Stimulated activated CD4-positive, alpha-beta T cell treated with anti-CD3 and anti-CD28 coated beads, Interleukin-4, amount 100 ng/mL, for 4 hours (primary cell): ENCODE results near the gene SLC2A11.

ENCODE experiments used
- DNase-seq, 2 experiments: peaks; one replicate each; pipeline ENCODE4 v3.0.0-alpha.2; 2020

The SLC2A11 gene, protein sequence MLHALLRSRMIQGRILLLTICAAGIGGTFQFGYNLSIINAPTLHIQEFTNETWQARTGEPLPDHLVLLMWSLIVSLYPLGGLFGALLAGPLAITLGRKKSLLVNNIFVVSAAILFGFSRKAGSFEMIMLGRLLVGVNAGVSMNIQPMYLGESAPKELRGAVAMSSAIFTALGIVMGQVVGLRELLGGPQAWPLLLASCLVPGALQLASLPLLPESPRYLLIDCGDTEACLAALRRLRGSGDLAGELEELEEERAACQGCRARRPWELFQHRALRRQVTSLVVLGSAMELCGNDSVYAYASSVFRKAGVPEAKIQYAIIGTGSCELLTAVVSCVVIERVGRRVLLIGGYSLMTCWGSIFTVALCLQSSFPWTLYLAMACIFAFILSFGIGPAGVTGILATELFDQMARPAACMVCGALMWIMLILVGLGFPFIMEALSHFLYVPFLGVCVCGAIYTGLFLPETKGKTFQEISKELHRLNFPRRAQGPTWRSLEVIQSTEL

DNA sequence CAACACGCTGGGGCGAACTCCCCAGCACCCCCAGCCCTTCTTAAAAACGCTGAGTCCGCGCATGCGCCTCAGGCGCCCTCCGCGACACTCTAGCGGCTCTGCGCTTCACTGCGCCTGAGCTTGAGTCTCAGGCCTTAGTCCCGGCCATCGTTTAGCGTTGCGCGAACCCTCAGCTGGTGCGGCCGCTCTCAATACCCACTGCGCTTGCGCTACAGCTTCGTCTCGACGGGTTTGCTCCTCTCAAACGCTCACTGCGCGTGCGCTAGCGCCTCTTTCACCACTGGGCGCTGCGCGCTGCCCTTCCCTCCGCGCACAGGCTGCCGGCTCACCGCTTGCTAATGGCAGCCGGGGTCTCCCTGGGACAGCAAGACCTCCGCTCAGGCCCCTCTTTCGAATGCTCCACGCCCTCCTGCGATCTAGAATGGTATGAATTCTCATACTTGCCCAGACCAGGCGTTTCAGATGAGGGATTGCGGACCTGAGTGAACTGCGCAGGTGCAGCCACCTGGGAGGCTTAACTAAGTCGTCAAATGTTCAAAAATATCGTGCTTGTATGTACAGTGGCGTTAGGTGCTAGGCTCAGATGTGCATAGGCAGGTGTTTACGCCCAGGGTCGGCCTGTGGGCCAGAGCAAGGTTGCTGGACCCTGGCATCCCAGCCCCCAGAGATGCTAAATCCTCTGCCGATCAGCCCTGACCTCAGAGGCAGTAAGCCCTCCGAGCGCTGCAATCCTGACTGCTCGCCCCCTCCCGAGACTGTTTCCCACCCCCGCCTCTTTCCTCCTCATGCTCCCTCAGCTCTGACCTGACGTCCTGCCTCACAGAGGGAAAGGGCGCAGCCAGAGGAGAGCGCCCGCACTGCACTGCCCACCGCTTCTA, at the start of gene SLC2A11:
SLC2A11 (plus strand) TSS at position 270 of the 878 bp plus-strand sequence; CDS start at position 395, 125 bp downstream.
- peak; percentile 91 for DNase-seq

DNA sequence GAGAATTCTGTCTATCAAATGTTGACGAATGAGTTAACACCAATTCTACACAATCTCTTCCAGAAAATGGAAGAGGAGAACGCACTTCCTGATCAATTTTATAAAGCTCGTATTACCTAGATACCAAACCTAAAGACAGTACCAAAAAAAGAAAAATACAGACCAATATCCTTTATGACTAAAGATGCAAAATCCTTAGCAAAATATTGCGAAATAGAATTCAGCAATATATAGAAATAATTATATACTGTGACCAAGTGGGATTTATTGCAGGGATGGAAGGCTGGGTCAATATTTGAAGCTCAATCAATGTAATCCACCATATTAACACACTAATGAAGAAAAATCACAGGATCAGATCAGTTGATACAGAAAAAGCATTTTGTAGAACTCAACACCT, 45.3 kb upstream of the SLC2A11 start:
- no peak for DNase-seq

DNA sequence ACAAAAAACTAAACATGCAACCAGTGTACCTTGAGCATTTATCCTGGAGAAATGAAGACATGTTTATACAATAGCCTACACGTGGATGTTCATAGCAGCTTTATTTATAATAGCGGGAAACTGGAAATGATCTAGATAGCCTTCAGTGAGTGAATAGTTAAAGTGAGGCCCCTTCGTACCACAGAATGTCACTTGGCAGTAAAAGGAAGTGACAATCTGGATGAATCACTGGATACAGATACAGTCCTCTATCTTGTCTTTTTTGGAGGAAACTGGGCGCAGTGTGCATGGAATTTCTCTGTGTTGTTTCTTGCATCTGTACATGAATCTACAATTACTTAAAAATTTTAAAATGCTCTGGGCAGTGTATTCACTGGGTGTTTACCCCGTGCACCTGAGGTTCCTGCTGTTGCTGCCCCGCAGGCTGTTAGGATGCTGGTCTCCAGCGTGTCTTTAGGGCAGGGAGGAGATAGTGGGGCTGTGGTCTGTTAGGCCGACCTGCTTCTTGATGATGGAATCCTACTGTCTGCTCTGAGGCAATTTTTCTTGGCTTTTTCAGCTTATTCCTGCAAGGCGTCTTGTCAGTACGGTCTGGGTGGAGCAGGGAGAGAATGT, 42.0 kb upstream of the SLC2A11 start:
- no peak for DNase-seq

DNA sequence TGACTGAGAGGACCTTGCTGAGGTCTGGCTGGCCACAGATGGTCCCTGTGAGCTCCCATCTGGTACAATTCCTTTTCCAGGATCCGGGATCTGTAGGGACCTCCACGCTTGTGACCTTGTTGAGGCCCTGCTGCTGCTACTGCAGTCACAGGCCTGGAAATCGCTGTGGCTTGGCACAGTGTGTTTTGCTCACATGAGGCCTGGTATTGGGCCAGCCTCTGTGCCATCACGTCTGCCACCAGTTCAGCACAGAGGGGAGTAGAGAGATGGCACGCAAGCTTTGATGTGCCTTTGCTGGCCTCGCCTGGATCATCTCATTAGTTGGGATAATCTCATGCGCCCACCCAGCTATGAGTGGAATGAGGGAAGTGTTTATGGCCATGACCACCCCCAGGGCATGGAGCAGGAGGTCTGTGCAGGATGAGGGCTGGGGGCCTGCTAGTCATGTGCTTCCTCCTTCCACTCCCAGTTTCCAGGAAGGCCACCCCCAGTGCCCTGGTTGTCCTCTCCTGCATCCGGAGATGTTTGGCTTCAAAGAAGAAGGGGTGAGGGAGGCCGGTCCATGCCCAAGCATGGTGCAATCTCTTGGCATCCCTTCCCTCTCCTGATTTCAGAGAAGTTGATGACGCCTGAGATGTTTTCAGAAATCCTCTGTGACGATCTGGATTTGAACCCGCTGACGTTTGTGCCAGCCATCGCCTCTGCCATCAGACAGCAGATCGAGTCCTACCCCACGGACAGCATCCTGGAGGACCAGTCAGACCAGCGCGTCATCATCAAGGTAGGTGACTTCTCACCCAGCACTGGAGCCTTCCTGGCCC, 41.3 kb upstream of the SLC2A11 start:
- DNase-seq = no peak

DNA sequence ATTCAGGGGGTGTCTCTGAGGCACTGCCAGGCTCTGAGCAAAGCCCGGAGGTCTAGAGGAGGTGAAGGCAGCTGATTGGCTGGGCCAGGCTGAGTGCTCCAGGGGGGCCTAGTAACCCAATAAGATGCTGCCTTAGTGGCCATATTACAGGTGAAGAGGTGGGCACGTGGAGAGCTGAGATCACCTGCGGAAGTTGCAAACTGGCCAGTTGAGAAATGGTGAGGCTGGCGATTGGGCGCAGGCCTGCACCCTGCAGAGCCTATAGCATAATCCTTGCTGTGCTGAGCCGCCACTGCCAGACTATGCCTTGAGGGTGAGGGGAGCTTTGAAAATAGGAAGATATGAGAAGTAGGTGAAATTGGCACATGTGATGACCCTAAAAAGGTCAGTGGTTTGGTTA, 40.5 kb upstream of the SLC2A11 start:
- DNase-seq = no peak

DNA sequence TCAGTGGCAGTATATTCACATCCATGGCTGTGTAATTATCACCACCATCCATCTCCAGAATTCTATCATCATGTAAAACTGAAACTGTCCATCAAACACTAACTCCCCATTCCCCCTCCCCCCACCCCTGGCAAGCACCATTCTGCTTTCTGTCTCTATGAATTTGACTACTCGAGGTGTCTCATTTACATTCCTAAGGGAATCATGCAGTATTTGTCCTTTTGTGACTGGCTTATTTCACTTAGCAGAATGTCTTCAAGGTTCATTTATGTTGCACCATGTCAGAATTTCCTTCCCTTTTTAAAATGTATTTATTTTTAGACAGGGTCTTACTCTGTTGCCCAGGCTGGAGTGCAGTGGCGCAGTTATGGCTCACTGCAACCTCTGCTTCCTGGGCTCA, 39.1 kb upstream of the SLC2A11 start:
- no peak for DNase-seq

DNA sequence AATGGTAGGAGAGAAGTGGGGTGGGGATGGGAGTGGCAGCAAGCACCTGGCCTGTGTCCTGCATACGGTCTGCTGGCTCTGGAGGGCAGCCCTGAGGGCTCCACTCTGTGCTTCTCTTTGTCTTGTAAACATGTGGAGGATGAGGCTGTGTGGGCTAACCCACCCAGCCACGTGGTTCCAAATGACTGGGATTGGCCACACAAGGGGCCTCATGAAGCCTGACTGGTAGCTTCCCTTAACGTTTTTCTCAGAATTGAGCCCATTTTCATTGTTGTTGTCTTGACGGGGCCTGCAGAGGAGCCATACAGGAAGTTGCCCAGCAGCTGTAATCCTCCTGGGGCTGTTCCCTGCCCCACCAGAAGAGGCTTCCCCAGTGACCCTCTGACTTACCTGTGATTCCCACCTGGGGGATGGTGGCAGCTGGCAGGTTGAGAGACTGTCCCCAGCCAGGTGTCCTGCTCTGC, 36.9 kb upstream of the SLC2A11 start:
- no peak for DNase-seq

DNA sequence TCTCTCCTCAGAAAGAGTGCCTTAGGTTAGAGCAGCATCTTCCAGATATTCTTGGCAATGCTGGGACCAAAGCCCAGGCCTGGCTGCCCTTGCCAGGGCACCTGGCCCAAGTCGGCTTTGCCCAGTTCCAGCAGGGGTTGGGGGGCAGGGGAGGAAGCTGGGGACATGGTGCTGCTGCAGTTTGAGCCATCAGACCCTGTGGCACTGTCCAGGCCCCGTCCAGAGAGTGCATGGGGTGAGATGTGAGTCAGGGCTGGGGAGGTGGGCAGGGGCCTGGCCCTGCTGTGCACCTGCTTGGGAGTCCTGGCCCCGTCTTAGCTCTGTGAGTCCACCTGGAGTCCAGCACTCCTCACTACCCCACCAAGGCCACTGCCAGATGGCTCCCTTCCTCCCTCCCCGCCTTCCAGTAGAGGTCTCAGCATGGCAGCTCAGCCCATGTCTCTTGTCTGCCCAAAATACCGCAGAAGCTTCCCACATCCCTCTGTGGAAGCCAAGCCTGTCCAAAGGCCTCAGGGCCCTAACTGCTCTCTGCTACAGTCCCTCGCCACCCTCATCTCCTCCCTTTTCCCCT, 35.5 kb upstream of the SLC2A11 start:
- no peak for DNase-seq

DNA sequence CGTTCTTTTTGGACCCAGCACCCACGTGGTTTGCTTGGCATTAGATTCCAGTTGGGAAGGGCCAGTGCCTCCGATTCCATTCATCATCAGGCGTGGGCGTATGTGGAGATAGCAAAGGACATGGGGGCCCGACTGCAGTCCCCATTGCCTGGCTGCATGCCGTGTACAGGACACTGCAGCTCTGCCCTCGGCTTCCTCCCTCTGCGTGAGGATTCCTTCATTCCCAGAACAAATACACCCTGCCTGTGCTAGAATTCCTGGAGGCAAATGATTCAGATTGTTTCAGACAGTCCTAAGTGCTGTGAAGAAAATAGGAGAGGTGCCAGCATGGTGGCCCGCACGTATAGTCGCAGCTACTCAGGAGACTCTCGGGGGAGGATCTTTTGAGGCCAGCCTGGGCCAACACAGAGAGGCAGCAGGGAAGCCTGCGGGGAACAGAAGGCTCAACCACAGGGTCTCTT, 34.3 kb upstream of the SLC2A11 start:
- no peak for DNase-seq

DNA sequence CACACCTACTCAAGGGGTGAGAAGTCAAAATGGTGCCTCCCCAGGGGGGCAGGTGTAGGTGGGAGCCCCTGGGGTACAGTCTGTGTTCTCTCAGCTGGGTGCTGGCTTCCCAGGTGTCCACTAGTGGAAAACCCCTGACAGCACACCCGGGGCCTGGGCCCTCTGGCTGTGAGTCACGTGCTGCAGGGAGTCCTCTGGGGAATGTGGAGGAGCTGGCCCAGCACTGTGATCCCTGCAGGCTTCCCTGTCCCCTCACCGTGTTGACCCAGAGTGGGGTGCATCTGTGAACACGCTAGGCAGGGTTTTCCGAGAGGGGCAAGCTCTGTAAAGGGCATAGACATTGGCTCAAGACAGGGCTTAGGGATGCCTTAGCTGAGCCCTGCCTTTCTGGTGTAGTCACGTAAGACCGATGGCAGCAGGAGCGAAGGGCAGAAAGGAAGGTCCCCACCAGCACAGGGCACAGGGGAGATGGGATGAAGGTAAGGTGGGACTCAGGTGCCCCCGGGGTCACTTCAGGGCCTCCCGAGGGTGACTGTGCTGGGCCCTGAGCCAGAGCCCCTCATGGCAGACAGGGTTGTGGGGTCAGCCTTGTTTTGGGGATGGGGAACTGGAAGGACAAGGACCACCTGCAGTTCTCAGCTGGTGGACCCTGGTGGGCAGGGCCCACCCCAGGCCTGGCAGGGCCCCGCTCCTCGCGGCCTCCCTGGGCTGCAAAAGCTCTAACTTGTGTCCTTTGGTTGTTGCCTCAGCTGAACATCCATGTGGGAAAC, 33.0 kb upstream of the SLC2A11 start:
- DNase-seq = no peak

DNA sequence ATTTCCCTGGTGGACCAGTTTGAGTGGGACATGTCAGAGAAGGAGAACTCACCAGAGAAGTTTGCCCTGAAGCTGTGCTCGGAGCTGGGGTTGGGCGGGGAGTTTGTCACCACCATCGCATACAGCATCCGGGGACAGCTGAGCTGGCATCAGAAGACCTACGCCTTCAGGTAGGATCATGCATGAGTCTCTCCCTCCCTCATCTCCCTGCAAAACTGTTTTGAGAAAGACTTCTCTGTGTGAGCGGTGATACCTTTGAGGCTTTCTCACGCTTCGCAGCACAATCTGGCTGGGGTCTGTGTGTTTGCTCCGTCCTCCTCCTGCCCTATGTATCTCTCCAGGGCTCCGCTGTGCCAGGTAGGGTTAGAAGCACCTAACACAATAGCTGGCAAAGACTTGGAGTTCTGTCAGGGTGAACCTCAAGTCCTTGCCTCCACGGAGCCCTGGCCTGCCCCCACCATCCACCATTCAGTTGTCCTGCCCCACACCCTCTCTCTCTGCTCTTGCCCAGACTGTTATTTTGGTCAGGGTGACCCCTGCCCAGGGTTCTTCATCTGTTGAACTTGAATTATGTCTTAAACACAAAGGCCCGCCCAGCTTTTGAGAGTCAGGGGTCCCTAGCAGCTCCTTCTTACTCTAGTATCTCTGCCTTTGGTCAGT, 32.3 kb upstream of the SLC2A11 start:
- DNase-seq = no peak

DNA sequence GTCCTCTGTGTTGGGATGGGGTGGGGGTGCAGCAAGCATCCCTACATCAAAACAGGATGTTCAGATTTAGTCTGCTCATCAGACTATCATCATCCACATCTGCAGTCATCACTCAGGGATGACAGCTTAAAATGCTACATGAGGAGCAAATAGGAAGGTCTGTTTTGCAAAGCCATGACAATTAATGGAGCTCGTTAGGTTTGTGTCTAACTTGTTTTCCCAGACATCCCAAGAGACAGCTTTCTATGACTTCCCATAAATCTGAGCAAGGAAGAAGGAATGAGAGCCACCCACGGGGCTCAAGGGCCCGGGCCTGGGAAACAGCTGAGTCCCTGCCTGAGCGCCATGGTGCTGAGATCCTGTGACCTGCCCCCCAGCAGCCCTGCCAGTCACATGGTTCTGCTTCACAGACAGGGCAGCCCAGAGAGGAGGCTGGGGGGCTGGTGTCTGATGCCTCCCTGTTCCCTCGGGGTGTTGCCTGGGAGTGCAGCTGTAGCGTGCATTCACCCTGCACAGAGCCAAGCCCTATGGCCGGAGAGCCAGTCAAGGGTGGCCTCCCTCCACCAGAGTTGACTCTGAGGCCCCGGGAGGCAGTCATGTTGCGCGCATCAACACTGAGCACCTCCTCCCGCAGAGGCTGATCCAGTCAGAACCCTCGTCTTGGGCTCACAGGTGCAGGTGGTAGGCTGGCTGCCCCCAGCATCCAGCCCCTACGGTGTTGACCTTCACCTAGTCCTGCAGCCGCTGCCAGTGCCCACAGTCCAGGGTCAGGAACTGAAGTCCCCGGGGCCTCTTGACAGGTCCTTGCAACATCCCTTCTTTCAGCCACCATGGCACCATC, 30.9 kb upstream of the SLC2A11 start:
- no peak for DNase-seq

DNA sequence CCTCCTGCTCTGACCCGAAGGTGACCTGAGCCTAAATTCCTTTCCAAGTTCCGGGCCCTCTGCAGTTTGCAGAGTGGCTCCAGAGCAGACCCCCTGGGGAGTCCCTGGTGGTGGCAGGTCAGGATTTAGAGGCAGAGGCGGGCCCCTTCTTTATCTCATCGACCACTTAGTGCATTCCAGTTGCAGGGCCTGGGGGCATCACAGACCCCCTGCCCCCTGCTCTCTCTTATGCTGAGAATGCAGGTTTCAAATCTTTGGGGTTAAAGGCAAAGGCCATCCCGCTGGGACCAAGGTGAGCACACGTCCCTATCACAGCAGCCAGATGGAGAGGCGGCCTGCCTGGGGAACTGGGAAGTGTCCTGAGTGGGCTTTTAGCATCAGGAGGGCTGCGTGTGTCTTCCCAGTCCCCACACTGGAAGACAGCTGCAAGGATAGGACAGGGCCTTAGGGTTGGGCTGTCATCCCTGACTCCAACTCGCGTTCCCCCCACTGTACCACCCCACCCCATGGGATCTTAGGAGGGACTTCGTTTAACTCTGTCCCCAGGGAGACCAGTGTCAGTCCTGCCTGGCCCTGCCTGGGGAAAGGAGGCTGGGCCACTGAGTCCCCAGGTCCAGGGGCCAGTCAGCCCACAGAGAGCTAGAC, 30.2 kb upstream of the SLC2A11 start:
- no peak for DNase-seq

DNA sequence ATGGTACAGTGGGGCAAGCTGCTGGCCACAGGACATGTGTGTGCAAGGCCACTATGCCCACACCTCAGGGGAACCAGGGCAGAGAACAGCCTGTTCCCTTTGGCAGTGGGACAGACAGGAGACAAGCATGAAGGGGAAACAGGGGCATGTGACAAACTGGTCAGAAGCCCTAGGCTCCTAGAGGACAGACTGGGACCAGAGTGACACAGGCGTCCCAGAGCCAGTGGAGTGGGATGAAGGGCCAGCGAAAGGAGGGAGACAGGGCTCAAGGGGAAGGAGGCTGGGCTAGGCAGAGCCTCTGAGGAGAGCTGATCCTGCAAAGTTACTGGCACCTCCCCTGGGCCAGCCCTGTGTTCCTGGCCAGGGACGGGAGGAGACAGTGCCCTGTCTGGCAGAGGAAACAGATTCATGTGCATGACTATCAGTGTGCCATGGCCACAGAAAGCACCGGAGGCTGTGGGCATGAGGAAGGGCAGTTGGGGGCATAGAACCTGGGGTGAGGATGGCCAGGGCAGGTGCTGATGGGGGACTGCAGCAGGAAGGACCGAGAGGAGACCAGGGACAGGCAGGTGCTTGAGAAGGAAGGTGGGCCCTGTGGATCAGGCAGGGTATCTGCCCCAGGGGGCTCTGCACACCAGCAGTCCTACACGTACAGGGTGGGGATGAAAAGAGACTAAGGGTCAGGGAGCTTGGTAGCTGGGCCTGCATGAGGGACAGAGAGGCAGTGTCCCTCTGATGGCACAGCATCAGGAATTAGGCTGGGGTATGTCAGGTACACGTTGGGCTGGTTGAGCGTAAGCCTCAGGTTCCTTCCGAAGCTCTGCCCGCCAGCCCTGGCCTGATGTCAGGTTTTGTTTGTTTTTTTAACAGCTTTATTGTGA, 28.6 kb upstream of the SLC2A11 start:
- DNase-seq = no peak

DNA sequence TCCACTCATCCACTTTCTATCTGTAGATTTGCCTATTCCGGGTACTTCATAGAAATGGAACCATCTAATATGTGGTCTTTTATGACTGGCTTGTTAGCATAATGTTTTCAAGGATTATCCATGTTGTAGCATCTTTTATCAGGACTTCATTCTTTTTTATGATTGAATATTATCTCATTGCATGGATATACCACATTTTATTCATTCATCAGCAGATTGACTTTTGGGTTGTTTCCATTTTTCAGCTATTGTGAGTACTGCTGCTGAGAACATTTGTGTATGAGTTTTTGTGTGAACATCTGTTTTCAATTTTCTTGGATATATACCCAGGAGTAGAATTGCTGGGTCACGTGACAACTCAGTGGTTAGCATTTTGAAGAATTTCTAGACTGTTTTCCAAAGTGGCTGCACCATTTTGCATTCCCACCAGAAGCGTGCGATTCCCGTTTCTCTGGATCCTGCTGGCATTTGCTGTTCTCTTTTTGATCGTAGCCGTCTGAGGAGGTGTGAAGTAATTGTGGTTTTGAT, 27.8 kb upstream of the SLC2A11 start:
- DNase-seq = no peak

DNA sequence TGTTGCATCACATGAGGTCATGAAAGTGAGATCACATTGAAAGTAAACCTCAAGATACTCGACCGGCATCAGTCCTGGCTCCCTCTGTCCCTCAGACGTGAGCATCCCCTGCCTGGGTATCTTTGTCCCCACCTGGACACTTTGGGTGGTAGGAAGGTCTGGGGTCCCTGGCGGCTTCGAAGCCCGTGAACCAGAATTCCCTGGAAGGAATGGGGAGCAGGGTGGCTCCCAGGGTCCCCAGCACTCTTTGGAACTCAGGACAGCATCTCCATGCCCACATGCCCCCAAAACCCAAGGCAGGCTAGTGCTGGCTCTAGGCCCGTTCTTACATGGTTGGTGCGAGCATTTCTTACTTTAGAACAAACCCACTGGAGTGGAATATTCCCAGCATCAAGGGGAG, 26.4 kb upstream of the SLC2A11 start:
- no peak for DNase-seq

DNA sequence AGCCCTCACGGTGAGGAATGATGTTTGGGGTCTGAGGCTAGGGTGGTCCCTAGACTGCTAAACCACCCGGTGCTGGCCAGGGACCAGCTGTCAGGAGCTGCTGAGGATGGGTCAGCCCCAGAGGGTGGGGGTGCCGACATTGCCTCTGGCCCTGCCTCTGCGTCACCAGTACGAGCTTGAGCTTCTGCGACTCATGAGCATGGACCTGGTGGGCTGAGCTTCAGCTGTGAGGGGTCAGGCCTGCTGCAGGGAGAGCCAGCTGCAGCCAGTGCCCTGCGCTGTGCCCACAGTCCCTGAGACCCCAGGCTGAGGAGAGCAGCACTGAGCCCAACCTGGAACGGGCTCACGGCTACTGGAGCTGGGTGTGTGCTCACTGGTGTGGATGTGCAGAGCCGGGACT, 25.9 kb upstream of the SLC2A11 start:
- DNase-seq = no peak
